Activated T-cell treated with anti-CD3 and anti-CD28 coated beads for 24 hours (primary cell): ENCODE measurements around the gene MSN.

ENCODE experiments used
- DNase-seq: peaks from one replicate; pipeline ENCODE4 v3.0.0-alpha.2; 2020; ENCODE audit warnings: low read depth

Gene MSN

DNA sequence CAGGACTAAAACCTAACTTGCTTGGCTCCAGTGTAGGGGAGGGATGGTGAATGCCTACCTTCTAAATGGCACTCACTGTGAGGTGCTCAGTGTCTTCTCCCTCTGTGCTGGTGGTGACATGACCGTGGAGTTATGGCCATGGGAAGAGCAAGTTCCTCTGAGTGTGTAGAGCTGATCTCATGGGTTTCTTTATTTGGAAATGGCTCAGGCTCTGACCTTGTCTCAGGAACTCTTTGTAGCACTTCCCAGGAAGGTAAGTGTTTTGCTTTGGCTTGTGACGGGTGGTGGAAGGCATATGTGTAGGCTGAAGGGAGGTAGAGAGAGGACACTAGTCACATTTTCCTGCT lies 6.4 kb downstream of the MSN start:
- no peak for DNase-seq

GRCh38 chrX:65674204-65674893 lies 6.9 kb downstream of the MSN start:
- no peak for DNase-seq

GRCh38 chrX:65677954-65678469 lies 10.6 kb downstream of the MSN start:
- no peak for DNase-seq

GRCh38 chrX:65679071-65679540 lies 11.7 kb downstream of the MSN start:
- DNase-seq, result no peak

DNA sequence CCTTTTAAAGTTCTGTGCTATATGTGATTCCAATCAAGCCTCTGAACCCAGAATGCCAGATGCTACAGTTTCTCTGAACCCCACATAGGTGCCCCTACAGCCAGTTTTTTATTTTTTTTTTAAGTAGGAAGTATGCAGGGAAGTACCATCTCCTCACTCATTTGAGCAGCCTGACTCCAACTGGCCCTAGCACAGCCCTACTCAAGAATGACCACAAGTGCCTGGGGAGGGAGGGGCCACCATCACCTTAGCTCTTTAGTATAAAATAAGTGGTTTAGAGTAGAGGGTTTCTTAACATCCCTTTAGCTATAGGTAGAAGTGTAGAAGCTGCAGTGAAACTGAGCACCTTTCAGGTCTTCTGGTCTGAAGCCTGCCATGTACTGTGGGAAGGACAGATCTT lies 14.4 kb downstream of the MSN start:
- no peak for DNase-seq

GRCh38 chrX:65685112-65685511 lies 17.7 kb downstream of the MSN start:
- no peak for DNase-seq

DNA sequence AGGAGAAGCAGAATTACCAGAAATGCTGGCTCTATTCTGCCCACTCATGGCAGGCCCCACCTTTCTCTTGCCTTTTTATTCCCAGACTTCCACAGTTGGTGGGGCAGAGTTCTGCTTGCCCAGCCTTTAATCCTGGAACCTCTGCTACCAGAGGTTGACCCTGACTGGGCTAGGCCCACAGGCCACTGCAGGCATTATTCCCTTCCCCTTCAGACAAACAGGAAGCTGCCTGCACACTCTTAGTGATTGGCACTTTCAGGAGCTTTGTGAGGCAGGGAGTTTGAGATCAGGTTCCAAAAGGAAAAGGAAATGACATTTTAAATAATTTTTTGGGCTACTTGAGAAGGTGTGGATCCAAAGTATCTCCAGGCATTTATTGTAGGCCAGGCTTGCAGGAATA lies 18.8 kb downstream of the MSN start:
- no peak for DNase-seq

DNA sequence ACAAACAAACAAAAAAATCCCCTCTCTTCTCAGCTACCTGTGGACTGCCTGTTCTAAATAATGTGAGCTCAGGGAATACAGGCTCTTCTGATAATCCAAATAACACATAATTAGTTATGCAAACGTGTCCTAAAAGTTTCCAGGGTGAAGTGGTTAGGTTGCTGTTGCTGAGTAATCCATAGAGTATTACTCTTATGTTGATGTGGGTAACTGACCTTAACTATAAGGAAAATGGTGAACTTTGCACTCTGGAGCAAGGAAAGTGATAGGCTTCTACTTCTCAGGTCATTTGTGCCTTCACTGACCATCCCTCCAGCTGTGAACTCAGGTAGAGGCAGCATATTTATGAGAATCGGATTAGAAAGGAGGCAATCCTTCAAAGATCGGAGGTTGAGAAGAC lies 19.9 kb downstream of the MSN start:
- no peak for DNase-seq

GRCh38 chrX:65688403-65688871 lies 21.0 kb downstream of the MSN start:
- no peak for DNase-seq

DNA sequence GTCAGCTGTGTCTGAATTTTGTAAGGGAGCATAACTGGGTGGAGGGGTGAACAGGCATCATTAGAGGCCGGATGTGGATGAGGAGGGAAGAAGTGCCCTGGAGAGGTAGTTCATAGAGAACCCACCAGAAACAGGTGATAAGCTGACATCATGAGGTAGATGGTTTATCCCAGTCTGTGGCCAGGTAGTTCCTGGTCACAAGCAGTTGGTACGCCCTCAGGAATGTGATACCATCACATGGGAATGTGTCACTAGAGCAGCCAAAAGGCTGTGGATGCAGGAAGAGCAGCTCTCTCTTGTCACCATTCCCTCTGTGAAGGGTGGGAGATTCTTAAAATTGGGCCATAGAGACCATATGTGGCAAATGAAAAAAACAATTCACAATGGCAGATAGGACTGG lies 21.9 kb downstream of the MSN start:
- no peak for DNase-seq

- no peak for DNase-seq
These were observed 22.8 kb downstream of the MSN start for GRCh38 chrX:65690057-65690855.

DNA sequence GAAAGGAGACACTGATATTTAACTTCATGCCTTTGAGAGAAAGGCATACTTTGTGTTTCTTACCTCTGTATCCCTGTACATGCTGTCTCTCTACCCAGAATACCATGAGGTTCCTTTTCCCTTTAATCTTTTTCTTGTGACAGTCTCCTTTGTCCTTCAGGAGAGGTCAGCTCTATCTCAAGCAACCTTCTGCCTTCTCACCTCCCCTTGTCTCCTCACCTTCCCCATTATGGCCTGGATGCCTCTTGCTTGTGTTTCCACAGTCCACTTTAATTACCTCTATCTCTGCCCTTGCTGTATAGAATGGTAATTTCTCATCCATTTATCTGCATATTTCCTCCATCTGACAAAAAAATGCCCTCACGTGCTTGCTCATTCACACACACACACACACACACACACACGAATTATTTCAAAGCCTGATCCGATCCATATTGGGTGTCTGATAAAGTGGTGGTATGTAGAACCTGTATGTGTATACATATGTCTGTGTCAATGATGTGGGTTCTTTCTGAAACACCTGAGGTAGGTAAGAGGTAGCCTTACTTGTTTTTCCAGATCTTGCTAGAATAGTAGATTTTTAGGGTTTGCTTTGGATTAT lies 28.5 kb downstream of the MSN start:
- no peak for DNase-seq

- no peak for DNase-seq
These were observed 29.2 kb downstream of the MSN start for GRCh38 chrX:65696613-65697012.

DNA sequence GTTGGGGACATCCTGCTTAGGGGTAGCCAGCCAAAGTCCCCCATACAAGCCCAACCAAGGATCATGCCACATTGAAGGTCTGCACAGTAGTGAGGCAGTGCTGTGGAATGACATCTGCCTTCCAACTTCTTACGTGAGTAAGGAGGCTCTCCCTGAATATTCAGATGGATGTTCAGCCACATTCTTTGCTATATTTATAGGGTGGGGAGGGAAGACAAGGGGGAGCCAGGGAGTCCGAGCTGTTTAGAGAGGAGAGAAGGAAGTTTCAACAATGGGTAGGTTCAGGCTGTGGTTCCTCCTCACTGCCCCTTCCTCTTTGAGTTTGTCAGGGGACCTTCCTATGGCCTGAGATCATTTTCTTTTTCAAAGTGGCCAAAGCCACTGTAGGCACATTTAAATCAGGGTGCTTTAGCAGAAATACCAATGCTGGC lies 29.8 kb downstream of the MSN start:
- no peak for DNase-seq

DNA sequence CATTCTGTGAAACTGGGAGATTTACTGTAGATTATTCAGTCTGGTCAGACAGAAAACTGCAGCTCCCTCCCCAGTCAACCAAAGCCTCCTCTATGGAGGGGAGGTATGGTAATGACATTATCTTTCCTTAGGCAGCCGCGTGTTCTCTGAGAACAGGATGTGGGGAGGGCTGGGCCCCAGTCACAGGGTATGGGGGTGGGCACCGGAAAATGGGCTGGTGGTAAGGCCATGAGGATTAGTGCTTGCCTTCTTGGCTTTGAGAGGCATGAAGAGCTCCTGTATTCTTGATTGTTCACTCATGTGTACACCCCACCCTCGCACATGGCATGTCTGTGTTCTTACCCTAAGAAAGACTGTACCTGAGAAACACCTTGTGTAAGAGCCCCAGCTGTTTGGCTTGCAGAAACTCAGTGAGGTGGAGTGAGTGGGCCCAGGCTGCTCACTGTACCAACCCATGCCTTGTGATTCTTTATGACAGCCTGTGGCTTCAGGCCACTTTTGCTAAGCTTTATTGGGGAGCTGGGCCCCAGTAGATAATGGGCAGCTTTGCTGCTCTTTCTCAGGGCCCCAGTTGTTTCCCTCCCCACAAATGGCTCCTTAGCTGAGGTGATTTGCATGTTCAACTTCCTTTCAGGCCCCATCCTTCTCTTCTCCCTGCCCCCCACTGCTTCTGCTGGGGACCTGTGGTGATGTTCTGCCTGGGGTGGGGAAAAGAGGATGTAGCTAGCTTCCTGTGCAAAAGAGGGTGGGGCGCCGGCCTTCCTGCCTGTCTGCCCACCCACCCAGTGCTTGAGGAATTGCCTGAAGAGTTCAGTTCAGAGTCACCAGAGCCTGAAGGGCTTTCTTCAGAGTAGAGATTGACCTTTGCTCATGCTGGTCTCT lies 30.7 kb downstream of the MSN start:
- peak; percentile 60 for DNase-seq

DNA sequence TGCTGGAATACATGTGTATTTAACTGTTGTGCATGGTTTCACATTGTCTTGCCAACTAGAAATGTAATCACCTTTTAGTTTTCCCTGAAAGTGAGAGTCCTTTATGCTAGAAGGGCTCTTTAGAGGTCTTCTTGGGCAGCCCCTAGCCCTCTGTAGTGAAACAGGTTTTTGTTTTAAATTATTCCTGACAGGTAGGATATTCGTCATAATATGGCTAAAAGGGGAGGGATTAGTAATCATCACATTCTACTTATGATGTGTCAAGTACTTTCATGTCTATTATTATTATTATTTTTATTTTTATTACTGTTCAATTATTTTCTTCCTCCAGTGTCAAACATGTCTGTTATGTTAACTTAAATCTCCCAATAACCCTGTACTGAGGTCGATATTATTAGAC lies 35.5 kb downstream of the MSN start:
- no peak for DNase-seq

DNA sequence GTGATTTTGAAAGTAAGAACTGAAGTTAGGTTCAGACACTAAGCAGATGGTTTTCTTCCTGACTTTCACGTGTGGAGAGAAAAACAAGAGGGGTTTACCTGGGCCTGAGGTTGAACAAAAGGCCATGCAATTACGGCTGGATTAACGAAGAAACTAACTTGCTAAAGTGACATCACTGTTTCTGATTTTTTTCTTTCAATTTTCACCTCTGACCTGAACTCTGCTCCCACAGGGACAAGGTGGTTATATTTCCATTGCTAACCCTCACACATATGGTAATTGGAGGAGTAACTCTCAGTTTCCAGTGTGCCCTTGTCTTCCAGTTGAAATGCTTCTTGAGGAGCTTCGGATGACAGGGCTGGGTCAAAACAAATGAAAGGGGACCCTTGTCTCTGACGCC lies 38.0 kb downstream of the MSN start:
- DNase-seq, result no peak

GRCh38 chrX:65706041-65706828 lies 38.8 kb downstream of the MSN start:
- peak; percentile 19 for DNase-seq

GRCh38 chrX:65707151-65707550 lies 39.7 kb downstream of the MSN start:
- no peak for DNase-seq

DNA sequence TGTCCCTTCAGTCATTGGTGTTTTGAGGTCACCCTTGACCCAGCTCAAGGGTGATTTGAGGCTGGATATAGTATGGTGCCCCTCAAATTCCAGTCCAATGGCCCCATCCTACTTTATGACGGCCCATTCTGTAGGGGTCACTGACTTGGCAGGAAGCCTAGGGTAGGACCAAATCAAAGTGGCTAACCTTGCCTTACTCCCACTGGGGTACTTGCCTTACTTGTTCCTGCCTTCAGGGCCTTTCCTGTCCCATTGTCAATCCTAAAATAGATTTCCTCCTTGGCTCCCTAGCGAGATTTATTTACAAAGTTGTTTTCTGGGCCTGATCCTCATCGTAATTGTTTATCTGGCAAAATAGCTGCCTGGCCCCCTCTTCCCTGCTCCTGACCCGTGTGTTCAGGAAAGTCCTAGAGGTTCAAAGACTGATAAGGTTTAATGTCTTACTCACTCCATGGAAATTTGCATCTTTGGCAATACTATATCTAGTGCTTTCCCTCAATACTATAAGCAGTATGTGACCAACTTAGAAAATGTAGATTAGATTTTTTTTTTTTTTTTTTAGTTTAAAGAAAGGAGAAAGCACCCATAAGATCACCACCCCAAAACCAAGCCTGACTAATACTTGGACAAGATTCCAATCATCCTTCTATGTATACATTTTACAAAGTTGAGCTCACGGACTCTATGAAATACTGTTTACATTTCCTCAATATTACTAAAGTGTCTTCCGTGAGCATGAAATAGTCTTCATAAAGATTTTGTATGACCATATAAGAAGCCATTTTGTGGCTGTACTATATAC lies 44.8 kb downstream of the MSN start:
- no peak for DNase-seq
